ENCODE data around the gene SERPINI1.

SERPINI1 gene

GRCh38 chr3:167840247-167840646, 104.7 kb downstream of the SERPINI1 start:
- CTCF ChIA-PET: no interaction called here
- no peak for DNase-seq (ENCODE audit: extremely low spot score)
- POLR2A ChIA-PET: no interaction called here
- no peak for TF ChIP-seq CTCF (IDR thresholded peaks at IDR 0.05; ENCODE audit: control extremely low read depth, extremely low read depth, low read depth, missing control alignments)

- DNase-seq (ENCODE audit: extremely low spot score): no peak
- TF ChIP-seq CTCF (IDR thresholded peaks at IDR 0.05; ENCODE audit: control extremely low read depth, extremely low read depth, low read depth, missing control alignments): no peak
- ChIA-PET CTCF (interaction anchor here (1.2 to 1.4 kb wide), 2 partner anchors 38 to 463 kb away, joined by 6 read pairs; partner anchors contain the start of gene ZBBX), POLR2A (no interaction called here)
These were observed 108.0 kb downstream of the SERPINI1 start for GRCh38 chr3:167843481-167843880.

GRCh38 chr3:167843886-167844285, 108.4 kb downstream of the SERPINI1 start:
- DNase-seq (ENCODE audit: extremely low spot score): no peak
- POLR2A ChIA-PET: no interaction called here
- no peak for TF ChIP-seq CTCF (IDR thresholded peaks at IDR 0.05; ENCODE audit: control extremely low read depth, extremely low read depth, low read depth, missing control alignments)
- CTCF ChIA-PET: interaction anchor here (1.2 to 1.4 kb wide), 2 partner anchors 38 to 463 kb away, joined by 6 read pairs; partner anchors contain the start of gene ZBBX

GRCh38 chr3:167844528-167844927, 109.0 kb downstream of the SERPINI1 start:
- no peak for DNase-seq (ENCODE audit: extremely low spot score)
- CTCF ChIA-PET: interaction anchor here (1.2 kb wide), 1 partner anchor 37 kb away, joined by 6 read pairs; no protein-coding TSS in a partner anchor
- no peak for TF ChIP-seq CTCF (IDR thresholded peaks at IDR 0.05; ENCODE audit: control extremely low read depth, extremely low read depth, low read depth, missing control alignments)
- POLR2A ChIA-PET: no interaction called here

- no peak for DNase-seq (ENCODE audit: extremely low spot score)
- ChIA-PET CTCF (interaction anchor here (2.3 kb wide), 1 partner anchor 9 kb away, joined by 11 read pairs; no protein-coding TSS in a partner anchor), POLR2A (no interaction called here)
- no peak for TF ChIP-seq CTCF (IDR thresholded peaks at IDR 0.05; ENCODE audit: control extremely low read depth, extremely low read depth, low read depth, missing control alignments)
These were observed 115.7 kb downstream of the SERPINI1 start for GRCh38 chr3:167851171-167851570.

GRCh38 chr3:167851749-167852148, 116.2 kb downstream of the SERPINI1 start:
- TF ChIP-seq CTCF (IDR thresholded peaks at IDR 0.05; ENCODE audit: control extremely low read depth, extremely low read depth, low read depth, missing control alignments): no peak
- POLR2A ChIA-PET: no interaction called here
- DNase-seq (ENCODE audit: extremely low spot score): no peak
- CTCF ChIA-PET: interaction anchor here (2.3 kb wide), 1 partner anchor 9 kb away, joined by 11 read pairs; no protein-coding TSS in a partner anchor

GRCh38 chr3:167852216-167852615, 116.7 kb downstream of the SERPINI1 start:
- TF ChIP-seq CTCF (IDR thresholded peaks at IDR 0.05; ENCODE audit: control extremely low read depth, extremely low read depth, low read depth, missing control alignments): no peak
- CTCF ChIA-PET: no interaction called here
- POLR2A ChIA-PET: no interaction called here
- DNase-seq (ENCODE audit: extremely low spot score): no peak
